Measurements from ENCODE around the gene TIPRL. TPM values are rescaled to one million over a fixed set of nuclear protein-coding genes. Genes with fewer than 3 reads are reported as not detected.

Gene TIPRL
- total and polyA plus RNA-seq, 8 donors: 26.2 to 56.1 (median 51.5) TPM

DNA sequence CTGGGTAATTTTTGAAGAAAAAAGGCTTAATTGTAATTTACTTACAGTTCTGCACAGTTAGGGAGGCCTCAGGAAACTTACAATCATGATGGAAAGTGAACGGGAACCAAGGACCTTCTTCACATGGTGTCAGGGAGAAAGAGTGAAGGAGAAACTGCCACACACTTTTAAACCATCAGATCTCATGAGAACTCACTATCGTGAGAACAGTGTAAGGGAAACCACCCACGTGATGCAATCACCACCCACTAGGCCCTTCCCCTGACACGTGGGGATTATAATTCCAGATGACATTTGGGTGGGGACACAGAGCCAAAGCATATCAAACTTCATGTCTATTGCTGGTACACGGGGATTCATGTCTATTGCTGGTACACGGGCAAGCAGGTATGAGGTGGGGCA is 41.7 kb downstream of the TIPRL start:
- no peak overlapping the region for H3K27ac ChIP-seq
- no peaks in the 10 kb centered on the region for H3K36me3 ChIP-seq
- intact Hi-C loops (cut with DNase I): no loop called here
- H3K9me3 ChIP-seq: no peaks in the 10 kb centered on the region
- H3K4me1 ChIP-seq: no peaks in the 10 kb centered on the region
- TF ChIP-seq, protein P1, sequence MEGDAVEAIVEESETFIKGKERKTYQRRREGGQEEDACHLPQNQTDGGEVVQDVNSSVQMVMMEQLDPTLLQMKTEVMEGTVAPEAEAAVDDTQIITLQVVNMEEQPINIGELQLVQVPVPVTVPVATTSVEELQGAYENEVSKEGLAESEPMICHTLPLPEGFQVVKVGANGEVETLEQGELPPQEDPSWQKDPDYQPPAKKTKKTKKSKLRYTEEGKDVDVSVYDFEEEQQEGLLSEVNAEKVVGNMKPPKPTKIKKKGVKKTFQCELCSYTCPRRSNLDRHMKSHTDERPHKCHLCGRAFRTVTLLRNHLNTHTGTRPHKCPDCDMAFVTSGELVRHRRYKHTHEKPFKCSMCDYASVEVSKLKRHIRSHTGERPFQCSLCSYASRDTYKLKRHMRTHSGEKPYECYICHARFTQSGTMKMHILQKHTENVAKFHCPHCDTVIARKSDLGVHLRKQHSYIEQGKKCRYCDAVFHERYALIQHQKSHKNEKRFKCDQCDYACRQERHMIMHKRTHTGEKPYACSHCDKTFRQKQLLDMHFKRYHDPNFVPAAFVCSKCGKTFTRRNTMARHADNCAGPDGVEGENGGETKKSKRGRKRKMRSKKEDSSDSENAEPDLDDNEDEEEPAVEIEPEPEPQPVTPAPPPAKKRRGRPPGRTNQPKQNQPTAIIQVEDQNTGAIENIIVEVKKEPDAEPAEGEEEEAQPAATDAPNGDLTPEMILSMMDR (IDR thresholded peaks at IDR 0.05): no peak
- DNase-seq (no peak), ATAC-seq (no peak)
- H3K27me3 ChIP-seq: no peaks in the 10 kb centered on the region
- no peak overlapping the region for H3K4me3 ChIP-seq

DNA sequence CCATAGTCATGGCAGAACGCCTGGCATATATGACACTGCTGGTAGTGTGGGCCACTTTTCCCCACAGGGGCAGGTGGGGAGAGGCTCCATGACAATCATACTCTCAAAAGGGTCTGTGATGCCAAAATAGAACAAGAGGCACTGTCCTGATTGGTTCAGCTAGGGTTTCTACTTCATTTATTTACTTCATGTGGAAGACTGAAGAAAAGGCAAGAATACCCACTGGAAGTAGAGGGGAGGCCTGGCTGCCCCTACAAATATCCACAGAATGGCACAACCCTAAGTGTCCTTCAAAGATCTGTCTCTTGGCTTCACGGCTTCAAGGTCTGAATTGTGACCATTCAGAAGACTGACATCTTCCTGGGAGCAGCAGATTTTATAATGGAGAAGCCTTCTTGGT is 42.5 kb downstream of the TIPRL start:
- Histone ChIP-seq H3K36me3 (no peaks in the 10 kb centered on the region), H3K9me3 (no peaks in the 10 kb centered on the region), H3K27me3 (no peaks in the 10 kb centered on the region), H3K27ac (no peak overlapping the region), H3K4me1 (no peaks in the 10 kb centered on the region), H3K4me3 (no peak overlapping the region)
- TF ChIP-seq, protein P1 (IDR thresholded peaks at IDR 0.05): no peak
- intact Hi-C loops (cut with DNase I): no loop called here
- no peak for DNase-seq
- ATAC-seq: no peak

DNA sequence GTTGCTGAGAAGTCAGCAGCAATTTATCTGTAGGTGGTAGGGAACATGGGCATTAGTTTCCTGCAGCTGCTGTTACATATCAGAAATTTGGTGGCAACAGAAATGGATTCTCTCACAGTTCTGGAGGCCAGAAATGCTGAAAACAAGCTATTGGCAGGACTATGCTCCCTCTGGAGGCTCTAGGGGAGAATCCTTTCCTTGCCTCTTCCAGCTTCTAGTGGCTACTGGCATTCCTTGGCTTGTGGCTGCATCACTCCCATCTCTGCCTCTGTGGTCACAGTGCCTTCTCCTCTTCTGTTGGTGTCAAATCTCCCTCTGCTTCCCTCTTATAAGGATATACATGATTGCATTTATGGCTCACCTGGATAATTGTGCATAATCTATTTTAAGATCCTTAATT is 44.5 kb downstream of the TIPRL start:
- Histone ChIP-seq H3K4me1 (peaks cover 3 to 16% of the 10 kb centered on the region in 2 donors), H3K36me3 (no peaks in the 10 kb centered on the region), H3K9me3 (no peaks in the 10 kb centered on the region), H3K27ac (no peak overlapping the region), H3K4me3 (no peak overlapping the region), H3K27me3 (no peaks in the 10 kb centered on the region)
- ATAC-seq: no peak
- TF ChIP-seq, protein P1 (IDR thresholded peaks at IDR 0.05): no peak
- intact Hi-C loops (cut with DNase I): no loop called here
- DNase-seq: no peak

DNA sequence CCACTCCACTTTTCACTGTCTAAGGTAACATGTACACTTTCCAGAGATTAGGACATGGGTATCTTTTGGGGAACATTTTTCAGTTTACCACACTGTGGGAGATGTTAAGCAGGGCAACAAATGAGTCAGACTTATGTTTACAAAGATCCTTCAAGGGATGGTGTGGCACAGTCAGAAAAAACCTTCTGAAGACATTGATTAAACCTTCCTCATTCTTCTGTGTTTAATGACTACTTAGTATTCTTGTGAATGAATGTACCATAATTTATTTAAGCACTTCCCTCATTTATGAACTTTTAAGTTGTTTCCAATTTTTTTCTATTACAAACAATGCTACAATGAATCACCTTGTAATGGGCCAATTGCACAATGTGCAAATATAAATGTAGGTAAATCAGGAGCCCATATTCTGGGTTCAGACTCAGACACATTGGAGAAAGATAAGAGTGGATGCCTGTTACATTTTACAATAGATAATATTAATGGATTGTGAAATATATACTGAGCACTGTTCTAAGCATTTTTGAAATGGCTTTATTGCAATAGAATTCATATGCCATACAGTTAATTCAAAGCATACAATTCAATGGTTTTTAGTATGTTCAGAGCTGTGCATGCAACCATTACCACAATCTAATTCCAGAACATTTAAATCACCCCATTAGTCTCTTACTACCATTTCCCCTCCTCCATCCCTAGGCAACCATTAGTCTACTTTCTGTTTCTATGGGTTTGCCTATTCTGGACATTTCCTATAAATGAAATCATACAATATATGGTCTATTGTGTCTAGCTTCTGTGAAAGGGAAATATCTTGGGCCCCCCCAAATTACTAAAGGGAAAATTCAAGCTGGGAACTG is 45.1 kb downstream of the TIPRL start:
- TF ChIP-seq, protein P1 (IDR thresholded peaks at IDR 0.05): no peak
- no peaks in the 10 kb centered on the region for H3K9me3 ChIP-seq
- no peak overlapping the region for H3K4me3 ChIP-seq
- H3K36me3 ChIP-seq: no peaks in the 10 kb centered on the region
- no peak overlapping the region for H3K27ac ChIP-seq
- DNase-seq (no peak), ATAC-seq (no peak)
- peaks cover 5 to 23% of the 10 kb centered on the region in 2 donors for H3K4me1 ChIP-seq
- H3K27me3 ChIP-seq: no peaks in the 10 kb centered on the region
- intact Hi-C loops (cut with DNase I): no loop called here

DNA sequence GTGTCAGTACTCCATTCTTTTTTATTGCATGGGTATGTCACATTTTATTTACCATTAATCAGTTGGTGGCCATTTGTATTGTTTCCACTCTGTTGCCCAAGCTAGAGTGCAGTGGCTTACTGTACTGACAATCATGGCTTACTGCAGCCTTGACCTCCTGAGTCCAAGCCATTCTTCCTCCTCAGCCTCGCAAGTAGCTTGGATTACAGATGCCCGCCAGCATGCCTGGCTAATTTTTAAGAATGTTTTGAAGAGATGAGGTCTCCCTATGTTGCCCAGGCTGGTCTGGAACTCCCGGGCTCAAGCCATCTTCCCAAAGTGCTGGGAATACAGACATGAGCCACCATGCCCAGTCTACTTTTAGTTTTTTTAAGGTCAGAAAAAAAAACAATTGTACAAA is 46.2 kb downstream of the TIPRL start:
- H3K4me3 ChIP-seq: peak overlapping the region; percentile 97 to 99
- intact Hi-C loops (cut with DNase I): no loop called here

More for the DNA sequence above, 46.2 kb downstream of the TIPRL start:
- no peaks in the 10 kb centered on the region for H3K9me3 ChIP-seq
- peaks cover 12 to 34% of the 10 kb centered on the region in 2 donors for H3K4me1 ChIP-seq
- ATAC-seq (no peak), DNase-seq (no peak)
- TF ChIP-seq, protein P1 (IDR thresholded peaks at IDR 0.05): no peak
- no peaks in the 10 kb centered on the region for H3K27me3 ChIP-seq
- no peaks in the 10 kb centered on the region for H3K36me3 ChIP-seq
- peak overlapping the region in 1 of 2 donors; percentile 93 for H3K27ac ChIP-seq

Data from left lung (tissue), 10 donors.